K562 (cell line): ENCODE data around the gene NBPF3.
"Not testable (repeated sequence)": the region's sequence is repeated elsewhere in the genome, so short reads cannot be mapped to it uniquely, and the experiment has no call there.

Experiments
- CREB1 ChIP-seq, 2 experiments: sonication (generic) in 1 of 2; formaldehyde crosslinking in 1 of 2; IDR thresholded peaks; 2 replicates each; pipeline versions ENCODE4 v1.6.1 to v1.8.0; 2012 to 2022; ENCODE audit warnings: inconsistent platforms in 1 of 2, mild to moderate bottlenecking in 1 of 2, missing genetic modification reagents in 1 of 2, moderate library complexity in 1 of 2
- CTCF ChIP-seq, 3 experiments: IDR thresholded peaks in 2 of 3; conservative IDR thresholded peaks in 1 of 3; 2 replicates each; pipeline ENCODE4 v1.5.1; 2011 to 2012; ENCODE audit warnings: low read length in 3 of 3, mild to moderate bottlenecking in 3 of 3, control low read depth in 2 of 3, improper control_type of control experiment in 1 of 3, inconsistent platforms in 1 of 3, low read depth in 1 of 3, mixed read lengths in 1 of 3, moderate library complexity in 1 of 3; ENCODE audit not compliant: insufficient read depth in 2 of 3
- GMEB1 ChIP-seq: fragments of 250-450 bp; sonication (Bioruptor Pico); IDR thresholded peaks from 2 replicates; pipeline ENCODE4 v1.4.0; 2020; ENCODE audit warnings: mild to moderate bottlenecking
- POLR2A ChIP-seq: fragments of 450-650 bp; conservative IDR thresholded peaks from 2 replicates; pipeline ENCODE4 v1.6.1; 2016
- SP1 ChIP-seq: sonication (generic); formaldehyde crosslinking; IDR thresholded peaks from 2 replicates; pipeline ENCODE4 v1.8.1; 2022; ENCODE audit warnings: mild to moderate bottlenecking, missing genetic modification reagents
- TRIM28 ChIP-seq: fragments of 450-650 bp; IDR thresholded peaks from 2 replicates; pipeline ENCODE4 v1.6.1; 2017
- ZNF124 ChIP-seq: sonication (generic); formaldehyde crosslinking; IDR thresholded peaks from 2 replicates; pipeline ENCODE4 v1.8.1; 2022; ENCODE audit warnings: missing genetic modification reagents

DNA sequence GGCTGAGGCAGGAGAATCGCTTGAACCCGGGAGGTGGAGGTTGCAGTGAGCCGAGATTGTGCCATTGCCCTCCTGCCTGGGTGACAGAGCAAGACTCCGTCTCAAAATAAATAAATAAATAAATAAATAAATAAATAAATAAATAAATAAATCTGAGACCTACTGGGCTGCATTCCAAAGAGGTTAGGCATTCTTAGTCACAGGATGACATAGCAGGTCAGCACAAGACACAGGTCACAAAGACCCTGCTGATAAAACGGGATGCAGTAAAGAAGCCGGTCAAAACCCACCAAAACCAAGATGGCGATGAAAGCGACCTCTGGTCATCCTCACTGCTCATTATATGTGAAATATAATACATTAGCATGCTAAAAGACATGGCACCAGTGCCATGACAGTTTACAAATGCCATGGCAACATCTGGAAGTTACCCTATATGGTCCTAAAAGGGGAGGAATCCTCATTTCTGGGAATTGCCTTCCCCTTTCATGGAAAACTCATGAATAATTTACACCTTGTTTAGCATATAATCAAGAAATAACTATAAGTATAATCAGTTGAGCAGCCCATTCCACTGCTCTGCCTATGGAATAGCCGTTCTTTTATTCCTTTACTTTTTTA is 38.1 kb upstream of the NBPF3 start:
- TF ChIP-seq ZNF124 (CRISPR knock-in tag); POLR2A; TRIM28; CREB1 (IDR thresholded peaks at IDR 0.05); CREB1 (CRISPR knock-in tag; IDR thresholded peaks at IDR 0.05); GMEB1 (CRISPR knock-in tag); SP1; CTCF (IDR thresholded peaks at IDR 0.05 in 2 of 3, conservative IDR thresholded peaks at IDR 0.05 in 1 of 3; ENCODE audit: insufficient read depth in 2 of 3, low read depth in 1 of 3, low read length in 3 of 3): not testable (repeated sequence)
